ENCODE data around the gene PDK1. TPM values are rescaled to one million over a fixed set of nuclear protein-coding genes. Genes with fewer than 3 reads are reported as not detected.

PDK1 gene
- polyA plus RNA-seq, 2 of the 4 experiments (the other 2 are of a cell fraction): 1.2 to 12.9 TPM

DNA sequence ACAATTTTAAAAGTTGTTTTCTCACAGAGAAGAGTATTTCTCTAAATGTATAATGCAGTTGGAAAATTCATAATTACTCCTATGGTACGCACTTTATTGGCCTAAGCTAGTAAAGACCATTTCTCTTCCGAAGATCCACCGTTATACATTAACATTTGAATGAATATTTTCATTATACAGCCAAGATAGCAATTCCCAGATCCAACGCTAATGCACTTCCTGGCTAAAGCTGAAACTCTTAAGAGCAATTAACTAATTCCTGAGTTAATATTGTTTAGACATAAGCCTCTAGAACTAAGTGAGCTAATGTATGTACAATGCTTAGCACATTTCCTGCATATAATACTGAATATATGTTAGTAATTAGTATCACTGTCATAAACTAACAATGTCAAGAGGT lies 56.2 kb downstream of the PDK1 start:
- DNase-seq (ENCODE audit: low read depth in 1 of 2, low spot score in 1 of 2) (no peak), FAIRE-seq (no peak), ATAC-seq (no peak)
- Histone ChIP-seq H3K9me3 (no peaks in the 10 kb centered on the region), H3K4me2 (no peak overlapping the region), H3K4me1 (no peaks in the 10 kb centered on the region), H3K4me3 (no peak overlapping the region), H3K27ac (no peak overlapping the region)
- ChIA-PET POLR2A (no interaction called here), CTCF (interaction anchor here (1.0 to 3.0 kb wide), 3 partner anchors 8 to 97 kb away, joined by 3 to 10 read pairs (median 4); no protein-coding TSS in a partner anchor)
- no peak for TF ChIP-seq CEBPB (IDR thresholded peaks at IDR 0.05)
- WGBS (ENCODE audit: missing lambda C conversion rate): 94% methylated on average over 4 of the region's 4 CpGs

- Histone ChIP-seq H3K9me3 (no peaks in the 10 kb centered on the region), H3K4me1 (no peaks in the 10 kb centered on the region), H3K4me2 (no peak overlapping the region), H3K4me3 (no peak overlapping the region), H3K27ac (no peak overlapping the region)
- ChIA-PET CTCF (interaction anchor here (1.0 to 3.0 kb wide), 7 partner anchors 9 to 97 kb away, joined by 3 to 11 read pairs (median 4); no protein-coding TSS in a partner anchor), POLR2A (no interaction called here)
- TF ChIP-seq ELK1 (IDR thresholded peaks at IDR 0.05; ENCODE audit: low read depth, low read length) (no peak), CTCF (IDR thresholded peaks at IDR 0.05) (no peak), PHF8 (IDR thresholded peaks at IDR 0.05; ENCODE audit: borderline replicate concordance, low read depth) (no peak), FOSB (CRISPR knock-in tag; IDR thresholded peaks at IDR 0.05) (no peak), RNF2 (IDR thresholded peaks at IDR 0.05; ENCODE audit: borderline replicate concordance, low read depth) (no peak), TP53 (CRISPR knock-in tag; IDR thresholded peaks at IDR 0.05) (no peak), HDAC2 (IDR thresholded peaks at IDR 0.05) (no peak), EHF (CRISPR knock-in tag; IDR thresholded peaks at IDR 0.05) (no peak), CHD4 (IDR thresholded peaks at IDR 0.05; ENCODE audit: borderline replicate concordance) (no peak), PBX3 (IDR thresholded peaks at IDR 0.05) (no peak), SMC3 (IDR thresholded peaks at IDR 0.05) (no peak)
- TF ChIP-seq, protein P1, sequence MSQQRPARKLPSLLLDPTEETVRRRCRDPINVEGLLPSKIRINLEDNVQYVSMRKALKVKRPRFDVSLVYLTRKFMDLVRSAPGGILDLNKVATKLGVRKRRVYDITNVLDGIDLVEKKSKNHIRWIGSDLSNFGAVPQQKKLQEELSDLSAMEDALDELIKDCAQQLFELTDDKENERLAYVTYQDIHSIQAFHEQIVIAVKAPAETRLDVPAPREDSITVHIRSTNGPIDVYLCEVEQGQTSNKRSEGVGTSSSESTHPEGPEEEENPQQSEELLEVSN (IDR thresholded peaks at IDR 0.05; ENCODE audit: borderline replicate concordance, low read depth): no peak
- WGBS (ENCODE audit: missing lambda C conversion rate): 91% methylated on average over 4 of the region's 4 CpGs
- DNase-seq (ENCODE audit: low read depth in 1 of 2, low spot score in 1 of 2) (no peak), FAIRE-seq (no peak), ATAC-seq (no peak)
Observed at GRCh38 chr2:172613040-172613439, 57.1 kb downstream of the PDK1 start.

- ATAC-seq (peak in 1 of 2 experiments; percentile 66; a peak in 3 of 6 replicates), FAIRE-seq (no peak), DNase-seq (ENCODE audit: low read depth in 1 of 2, low spot score in 1 of 2) (no peak)
- Histone ChIP-seq H3K4me3 (no peak overlapping the region), H3K9me3 (no peaks in the 10 kb centered on the region), H3K27ac (no peak overlapping the region), H3K4me1 (no peaks in the 10 kb centered on the region), H3K4me2 (no peak overlapping the region)
- ChIA-PET CTCF (interaction anchor here (0.8 to 3.0 kb wide), 6 partner anchors 13 to 97 kb away, joined by 3 to 11 read pairs (median 4); no protein-coding TSS in a partner anchor), POLR2A (no interaction called here)
- WGBS (ENCODE audit: missing lambda C conversion rate): 90% methylated on average over 3 of the region's 10 CpGs
- TF ChIP-seq RNF2 (IDR thresholded peaks at IDR 0.05; ENCODE audit: borderline replicate concordance, low read depth): no peak
- TF ChIP-seq FOSL2 (IDR thresholded peaks at IDR 0.05): no peak
- no peak for TF ChIP-seq FOSL2 (CRISPR knock-in tag; IDR thresholded peaks at IDR 0.05)
- no peak for TF ChIP-seq FOSB (CRISPR knock-in tag; IDR thresholded peaks at IDR 0.05)
- no peak for TF ChIP-seq SREBF2 (IDR thresholded peaks at IDR 0.05)
- no peak for TF ChIP-seq CBX8 (IDR thresholded peaks at IDR 0.05)
- TF ChIP-seq CBX2 (IDR thresholded peaks at IDR 0.05; ENCODE audit: borderline replicate concordance, low read depth): no peak
- no peak for TF ChIP-seq EHF (CRISPR knock-in tag; IDR thresholded peaks at IDR 0.05)
- TF ChIP-seq MAX (IDR thresholded peaks at IDR 0.05): no peak
- TF ChIP-seq RCOR1 (IDR thresholded peaks at IDR 0.05; ENCODE audit: low read depth, low read length): no peak
- peak; percentile 35 to 36; a peak in 3 of 5 replicates for TF ChIP-seq RAD21 (conservative IDR thresholded peaks at IDR 0.05 in 1 of 2, IDR thresholded peaks at IDR 0.05 in 1 of 2)
- TF ChIP-seq HOXB5 (CRISPR knock-in tag; IDR thresholded peaks at IDR 0.05): no peak
- no peak for TF ChIP-seq BHLHE40 (IDR thresholded peaks at IDR 0.05; ENCODE audit: low read depth, low read length)
- TF ChIP-seq KDM5A (IDR thresholded peaks at IDR 0.05): no peak
- TF ChIP-seq GATA3 (IDR thresholded peaks at IDR 0.05; ENCODE audit: borderline replicate concordance): no peak
- no peak for TF ChIP-seq MAFK (IDR thresholded peaks at IDR 0.05; ENCODE audit: partially characterized antibody)
- no peak for TF ChIP-seq HOXA7 (CRISPR knock-in tag; IDR thresholded peaks at IDR 0.05)
- no peak for TF ChIP-seq ELK1 (IDR thresholded peaks at IDR 0.05; ENCODE audit: low read depth, low read length)
- TF ChIP-seq HES2 (IDR thresholded peaks at IDR 0.05): no peak
- TF ChIP-seq ZNF302 (CRISPR knock-in tag; IDR thresholded peaks at IDR 0.05): no peak
Observed at GRCh38 chr2:172613615-172614231, 57.8 kb downstream of the PDK1 start.

Data from A549 (cell line).